IPS-20b (cell line): ENCODE results near the gene PRRG2.

ENCODE experiments used
- H3K27ac ChIP-seq: one replicate; pipeline ENCODE4 v1.5.1; 2013; ENCODE audit warnings: low read length
- H3K27me3 ChIP-seq: 2 replicates; pipeline ENCODE4 v1.6.1; 2013; ENCODE audit warnings: mild to moderate bottlenecking, low read length, inconsistent platforms; ENCODE audit not compliant: insufficient read depth
- H3K36me3 ChIP-seq: 2 replicates; pipeline ENCODE4 v1.6.1; 2013; ENCODE audit warnings: low read depth, mild to moderate bottlenecking, inconsistent platforms, low read length, moderate library complexity; ENCODE audit not compliant: insufficient read depth
- H3K4me1 ChIP-seq: 2 replicates; pipeline ENCODE4 v1.6.1; 2013; ENCODE audit warnings: mild to moderate bottlenecking, control low read depth, inconsistent platforms, low read length, moderate library complexity; ENCODE audit not compliant: insufficient read depth
- H3K4me3 ChIP-seq: 2 replicates; pipeline ENCODE4 v1.5.1; 2013; ENCODE audit warnings: mild to moderate bottlenecking, low read length, inconsistent platforms
- H3K9ac ChIP-seq: 2 replicates; pipeline ENCODE4 v1.6.1; 2013; ENCODE audit warnings: low read depth, mild to moderate bottlenecking, inconsistent platforms, low read length, moderate library complexity
- H3K9me3 ChIP-seq: 2 replicates; pipeline ENCODE4 v1.6.1; 2013; ENCODE audit warnings: mild to moderate bottlenecking, low read depth, low read length, inconsistent platforms; ENCODE audit not compliant: insufficient read depth

PRRG2 gene

DNA sequence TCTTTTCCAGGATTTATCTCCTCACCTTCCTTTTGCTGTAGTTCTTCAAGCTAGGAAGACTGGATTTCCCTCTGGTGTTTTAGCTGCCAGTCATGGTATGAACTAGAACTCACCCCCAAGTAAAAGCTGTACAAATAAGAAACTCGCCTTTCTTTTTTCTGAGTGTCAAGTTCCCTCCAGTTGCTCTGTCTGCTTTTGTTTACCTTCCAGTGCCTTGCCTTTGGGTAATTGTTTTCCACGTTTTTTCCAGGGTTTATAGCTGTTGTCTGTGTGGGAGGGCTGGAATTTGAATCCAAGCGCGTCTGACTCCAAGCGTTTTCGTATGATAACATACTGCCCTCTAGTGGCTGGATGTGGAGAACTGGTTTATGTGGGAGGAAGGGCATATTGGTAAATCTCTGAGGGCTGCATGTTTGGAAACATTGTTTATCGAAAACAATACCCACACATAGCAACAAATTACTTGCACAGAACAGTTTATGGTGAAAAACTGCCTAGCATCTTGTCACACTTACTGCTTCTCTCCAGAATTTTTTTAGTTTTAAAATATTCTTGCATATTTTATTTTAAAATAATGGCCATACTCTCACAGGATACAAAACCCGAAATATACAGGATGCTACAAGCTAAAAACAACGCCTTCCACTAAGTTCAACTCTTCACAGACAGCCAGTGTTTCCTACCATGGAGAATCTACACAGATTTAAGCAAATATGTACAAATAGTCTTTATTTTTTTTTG lies 34.1 kb upstream of the PRRG2 start:
- Histone ChIP-seq H3K4me3 (peak overlapping the region; percentile 30; the same call in 1 of the 2 replicates), H3K27ac (no peak overlapping the region), H3K27me3 (no peaks in the 10 kb centered on the region), H3K4me1 (no peaks in the 10 kb centered on the region), H3K36me3 (no peaks in the 10 kb centered on the region), H3K9me3 (no peaks in the 10 kb centered on the region), H3K9ac (no peak overlapping the region)

DNA sequence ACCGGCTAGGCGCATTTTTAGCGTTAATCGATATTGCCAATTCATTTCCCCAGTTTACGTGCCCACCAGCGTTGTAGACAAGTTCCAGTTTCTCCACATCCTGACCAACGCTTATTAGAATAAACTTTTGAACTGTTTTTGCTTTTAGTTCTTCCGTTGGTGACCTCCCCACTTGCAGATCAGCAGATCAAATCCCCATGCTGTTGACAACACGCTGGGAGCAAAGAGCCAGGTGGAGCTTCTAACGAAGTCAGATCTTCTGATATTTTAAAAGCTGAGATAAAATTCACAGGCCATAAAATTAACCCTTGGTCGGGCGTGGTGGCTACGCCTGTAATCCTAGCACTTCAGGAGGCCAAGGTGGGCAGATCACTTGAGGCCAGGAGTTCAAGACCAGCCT lies 32.1 kb upstream of the PRRG2 start:
- H3K4me1 ChIP-seq: no peaks in the 10 kb centered on the region
- no peak overlapping the region for H3K4me3 ChIP-seq
- H3K27ac ChIP-seq: no peak overlapping the region
- H3K27me3 ChIP-seq: no peaks in the 10 kb centered on the region
- H3K9ac ChIP-seq: no peak overlapping the region
- H3K9me3 ChIP-seq: no peaks in the 10 kb centered on the region
- H3K36me3 ChIP-seq: no peaks in the 10 kb centered on the region

DNA sequence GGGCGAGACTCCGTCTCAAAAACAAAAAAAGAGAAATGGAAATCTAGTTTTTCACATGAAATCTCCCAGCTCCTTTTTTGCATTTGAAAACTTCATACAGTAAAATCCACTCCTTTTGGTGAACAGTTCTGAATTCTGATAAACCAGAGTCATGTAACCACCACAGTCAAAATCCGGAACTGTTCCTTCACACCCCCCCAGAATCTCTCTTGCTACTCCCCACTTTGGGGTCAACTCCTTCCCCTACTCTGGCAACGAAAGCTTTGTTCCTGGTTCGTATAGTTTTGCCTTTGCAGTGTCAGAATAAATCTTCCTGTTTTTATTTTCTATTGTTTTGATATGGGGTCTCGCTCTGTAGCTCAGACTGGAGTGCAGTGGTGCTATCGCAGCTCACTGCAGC lies 29.6 kb upstream of the PRRG2 start:
- H3K27me3 ChIP-seq: no peaks in the 10 kb centered on the region
- no peaks in the 10 kb centered on the region for H3K4me1 ChIP-seq
- H3K4me3 ChIP-seq: no peak overlapping the region
- H3K36me3 ChIP-seq: peaks cover 12% of the 10 kb centered on the region; the same call in 1 of the 2 replicates
- H3K9ac ChIP-seq: no peak overlapping the region
- no peak overlapping the region for H3K27ac ChIP-seq
- H3K9me3 ChIP-seq: no peaks in the 10 kb centered on the region

DNA sequence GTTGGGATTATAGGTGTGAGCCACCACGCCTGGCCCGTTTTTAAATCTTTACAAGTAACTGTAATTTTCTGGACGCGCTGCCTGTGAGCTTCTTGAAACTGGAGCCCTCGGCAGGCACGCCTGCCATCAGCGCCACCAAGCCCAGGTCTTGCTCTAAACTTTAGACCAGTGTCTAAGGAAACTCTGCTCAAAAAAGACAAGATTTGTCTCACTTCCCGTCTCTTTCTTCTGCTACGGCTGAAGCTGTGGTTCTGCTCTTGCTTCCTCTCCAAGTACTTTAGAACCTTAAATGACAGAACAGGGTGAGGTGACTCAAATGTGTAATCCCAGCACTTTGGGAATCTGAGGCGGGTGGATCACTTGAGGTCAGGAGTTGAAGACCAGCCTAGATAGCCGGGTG lies 28.4 kb upstream of the PRRG2 start:
- Histone ChIP-seq H3K36me3 (peaks cover 19% of the 10 kb centered on the region), H3K27me3 (no peaks in the 10 kb centered on the region), H3K4me1 (no peaks in the 10 kb centered on the region), H3K4me3 (no peak overlapping the region), H3K9ac (no peak overlapping the region), H3K27ac (no peak overlapping the region), H3K9me3 (no peaks in the 10 kb centered on the region)

DNA sequence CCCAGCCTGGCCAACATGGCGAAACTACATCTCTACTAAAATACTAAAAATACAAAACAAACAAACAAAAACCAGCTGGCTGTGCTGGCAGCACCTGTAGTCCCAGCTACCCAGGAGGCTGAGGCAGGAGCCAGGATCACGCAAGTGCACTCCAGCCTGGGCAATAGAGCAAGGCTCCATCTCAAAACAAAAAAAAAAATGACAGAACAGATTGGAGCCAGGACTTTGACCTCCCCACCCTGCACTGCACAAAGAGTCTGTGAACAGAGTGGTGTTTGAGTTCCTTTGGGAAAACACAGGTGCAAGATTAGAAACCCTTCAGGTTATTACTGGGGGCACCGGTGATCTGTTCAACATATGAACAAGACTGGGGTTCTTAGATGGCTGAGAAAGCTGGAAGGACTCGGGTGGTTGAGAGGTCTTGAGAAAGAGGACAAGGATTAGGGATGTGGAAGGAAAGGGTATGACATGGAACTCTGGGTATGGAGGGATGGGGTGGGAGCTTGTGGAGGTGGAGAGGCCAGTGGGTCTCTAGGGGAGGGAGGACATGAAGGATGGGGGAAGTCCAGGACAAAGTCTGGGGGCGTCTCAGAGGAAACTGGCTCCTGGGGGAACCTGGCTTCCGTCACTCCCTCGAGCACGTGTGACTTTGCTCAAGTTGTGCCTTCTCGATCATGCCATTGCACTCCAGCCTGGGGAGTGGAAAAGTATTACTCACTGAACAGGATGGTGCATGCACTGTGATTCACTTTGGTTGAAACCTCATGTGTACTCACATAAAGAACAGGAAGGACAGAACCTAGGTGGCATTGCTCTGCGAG lies 27.5 kb upstream of the PRRG2 start:
- no peaks in the 10 kb centered on the region for H3K27me3 ChIP-seq
- H3K36me3 ChIP-seq: peaks cover 26% of the 10 kb centered on the region
- no peak overlapping the region for H3K27ac ChIP-seq
- H3K9me3 ChIP-seq: no peaks in the 10 kb centered on the region
- no peak overlapping the region for H3K4me3 ChIP-seq
- no peak overlapping the region for H3K9ac ChIP-seq
- no peaks in the 10 kb centered on the region for H3K4me1 ChIP-seq

DNA sequence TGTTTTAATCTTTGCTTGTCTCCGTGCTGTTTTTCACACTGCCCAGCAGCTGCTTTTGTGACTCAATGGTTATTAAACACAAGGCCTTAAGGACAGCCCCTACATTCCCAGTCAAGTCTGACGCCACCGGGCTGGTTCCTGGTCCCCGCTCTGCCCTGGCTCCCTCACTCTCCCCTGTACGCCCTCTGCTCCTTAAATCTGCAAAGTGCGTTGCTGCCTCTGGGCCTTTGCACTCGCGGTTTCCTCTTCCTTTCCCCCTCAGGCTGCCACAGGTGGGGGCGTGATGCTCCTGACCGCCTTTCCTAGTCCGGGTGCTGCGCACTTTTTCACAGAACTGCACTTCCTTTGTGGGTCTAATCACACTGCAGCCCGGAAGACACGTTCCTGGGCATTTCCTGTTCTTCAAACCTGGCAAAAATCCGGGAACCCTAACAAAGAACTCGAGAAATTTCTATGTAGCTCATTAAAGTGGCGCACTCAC lies 26.4 kb upstream of the PRRG2 start:
- H3K4me1 ChIP-seq: no peaks in the 10 kb centered on the region
- no peak overlapping the region for H3K9ac ChIP-seq
- H3K36me3 ChIP-seq: peaks cover 37% of the 10 kb centered on the region

DNA sequence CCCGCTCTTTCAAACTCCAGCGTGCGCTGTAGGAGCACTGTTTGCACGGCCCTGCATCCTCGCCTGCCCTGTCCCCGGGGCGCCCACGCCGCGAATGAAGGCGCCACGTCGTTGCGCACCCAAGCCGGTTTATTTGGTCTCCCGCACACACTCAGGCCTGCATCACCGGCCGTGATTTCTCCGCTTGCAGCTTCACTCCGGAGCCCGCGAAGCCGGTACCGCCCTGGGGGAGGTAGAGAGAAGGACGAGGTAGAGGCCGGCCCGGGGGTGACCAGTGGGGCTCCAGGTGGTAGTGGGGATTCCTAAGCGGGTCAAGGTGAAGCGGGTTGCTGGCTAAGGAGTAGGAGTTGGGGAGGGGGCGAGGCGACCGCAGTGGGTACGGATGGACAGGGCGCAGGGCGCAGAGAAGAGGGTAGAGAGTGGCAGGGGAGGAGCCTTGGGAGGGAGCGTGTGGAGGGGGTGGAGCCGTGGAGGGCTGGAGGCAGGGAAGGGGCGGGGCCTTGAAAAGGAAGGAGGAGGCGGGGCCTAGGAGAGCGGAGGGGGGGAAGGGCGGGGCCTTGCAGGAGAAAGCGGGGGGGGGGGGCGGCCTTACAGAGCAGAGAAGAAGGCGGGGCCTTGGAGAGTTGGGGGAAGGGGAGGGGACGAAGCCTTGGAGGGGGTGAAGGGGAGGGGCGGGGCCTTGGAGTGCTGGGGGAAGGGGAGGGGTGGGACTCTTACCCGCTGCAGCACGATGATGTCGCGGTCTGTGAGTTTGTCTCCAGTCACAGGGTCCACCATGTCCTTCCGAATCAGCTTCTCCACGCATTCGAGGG lies 25.3 kb upstream of the PRRG2 start:
- Histone ChIP-seq H3K9me3 (no peaks in the 10 kb centered on the region), H3K36me3 (peaks cover 38% of the 10 kb centered on the region), H3K9ac (peak overlapping the region; percentile 80; the same call in 1 of the 2 replicates), H3K27me3 (no peaks in the 10 kb centered on the region), H3K4me1 (no peaks in the 10 kb centered on the region), H3K4me3 (peak overlapping the region; percentile 85), H3K27ac (peak overlapping the region; percentile 81)

More for the DNA sequence above, 26.4 kb upstream of the PRRG2 start:
- H3K4me3 ChIP-seq: no peak overlapping the region
- H3K27ac ChIP-seq: no peak overlapping the region
- H3K9me3 ChIP-seq: no peaks in the 10 kb centered on the region
- no peaks in the 10 kb centered on the region for H3K27me3 ChIP-seq

DNA sequence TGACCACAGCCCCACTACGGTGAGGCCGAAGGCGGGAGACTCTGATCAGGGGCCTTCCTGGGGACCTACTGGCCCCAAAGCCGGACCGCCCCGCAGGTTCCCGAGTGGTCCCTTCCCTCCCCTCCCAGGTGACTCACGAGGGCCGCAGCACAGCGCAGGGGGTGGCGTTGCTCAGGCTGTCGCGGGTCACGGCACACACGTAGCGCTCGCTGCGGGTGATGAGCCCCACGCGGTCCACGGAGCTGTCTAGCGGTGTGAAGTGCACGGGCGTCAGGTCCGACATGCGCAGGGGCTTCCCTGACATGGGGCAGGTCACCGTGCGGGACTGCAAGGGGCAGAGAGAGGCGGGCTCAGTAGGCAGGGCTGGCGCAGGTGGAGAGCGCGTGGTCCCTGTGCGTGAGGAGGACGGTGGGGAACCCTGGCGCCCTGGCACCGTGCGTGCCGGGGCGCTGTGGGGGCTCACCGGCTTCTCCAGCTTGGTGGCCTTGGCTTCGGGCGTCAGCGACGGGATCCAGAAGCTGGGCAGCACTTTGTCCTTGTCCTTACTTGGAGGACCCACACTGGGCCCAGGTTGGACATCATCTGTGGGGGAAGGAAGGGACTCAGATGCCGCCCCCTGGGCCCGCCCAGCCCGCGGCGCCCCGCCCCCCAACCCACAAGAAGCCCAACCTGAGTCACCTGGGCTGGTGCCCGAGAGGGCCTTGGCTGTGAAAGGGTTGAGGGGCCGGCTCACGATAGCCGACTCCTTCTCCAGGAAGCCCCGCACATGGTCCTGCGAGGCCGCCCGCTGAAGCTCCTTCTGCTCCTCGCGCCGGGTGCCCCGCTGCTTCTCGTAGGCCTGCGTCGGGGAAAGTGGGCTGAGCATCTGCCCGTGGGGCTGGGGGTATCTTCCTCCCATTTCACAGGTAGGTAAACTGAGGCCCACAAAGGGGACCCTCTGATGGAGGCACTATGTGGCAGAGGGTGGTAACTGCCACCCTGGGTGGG lies 24.4 kb upstream of the PRRG2 start:
- Histone ChIP-seq H3K27me3 (no peaks in the 10 kb centered on the region), H3K36me3 (peaks cover 38% of the 10 kb centered on the region), H3K4me1 (no peaks in the 10 kb centered on the region), H3K9ac (peak overlapping the region; percentile 80; the same call in 1 of the 2 replicates), H3K9me3 (no peaks in the 10 kb centered on the region), H3K4me3 (peak overlapping the region; percentile 85), H3K27ac (peak overlapping the region; percentile 81)

DNA sequence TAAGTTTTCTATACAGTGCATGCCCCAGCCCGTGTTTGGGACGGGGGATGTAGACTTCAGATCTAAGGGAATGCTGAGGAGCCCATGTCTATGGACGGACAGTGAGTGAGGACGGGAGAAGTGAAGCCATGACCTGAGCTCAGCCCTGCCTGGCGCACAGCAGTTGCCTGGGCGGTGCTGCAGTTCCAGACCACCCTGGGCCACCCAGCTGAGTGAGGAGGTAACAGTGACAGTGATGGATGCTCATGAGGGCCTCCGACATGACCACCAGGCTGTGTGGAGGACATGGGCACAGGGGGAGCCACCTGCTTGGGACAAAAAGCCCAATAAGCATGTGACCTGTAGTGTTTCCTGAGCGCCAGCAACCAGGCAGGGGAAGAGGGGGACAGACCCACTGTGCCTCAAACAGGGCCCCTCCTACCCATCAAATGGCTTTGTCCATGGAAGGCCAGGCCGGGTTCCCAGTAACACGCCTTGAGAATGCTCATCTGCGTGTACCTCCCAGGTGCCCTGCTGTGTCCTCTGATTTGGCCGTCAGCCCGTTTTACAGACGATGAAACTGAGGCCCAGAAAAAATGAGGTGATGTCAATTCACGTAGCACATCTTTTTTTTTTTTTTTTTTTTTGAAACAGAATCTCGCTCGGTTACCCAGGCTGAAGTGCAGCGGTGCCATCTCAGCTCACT lies 23.3 kb upstream of the PRRG2 start:
- H3K27ac ChIP-seq: no peak overlapping the region
- no peaks in the 10 kb centered on the region for H3K4me1 ChIP-seq
- H3K9me3 ChIP-seq: no peaks in the 10 kb centered on the region
- H3K9ac ChIP-seq: no peak overlapping the region
- no peaks in the 10 kb centered on the region for H3K27me3 ChIP-seq
- H3K4me3 ChIP-seq: no peak overlapping the region
- H3K36me3 ChIP-seq: peaks cover 38% of the 10 kb centered on the region

DNA sequence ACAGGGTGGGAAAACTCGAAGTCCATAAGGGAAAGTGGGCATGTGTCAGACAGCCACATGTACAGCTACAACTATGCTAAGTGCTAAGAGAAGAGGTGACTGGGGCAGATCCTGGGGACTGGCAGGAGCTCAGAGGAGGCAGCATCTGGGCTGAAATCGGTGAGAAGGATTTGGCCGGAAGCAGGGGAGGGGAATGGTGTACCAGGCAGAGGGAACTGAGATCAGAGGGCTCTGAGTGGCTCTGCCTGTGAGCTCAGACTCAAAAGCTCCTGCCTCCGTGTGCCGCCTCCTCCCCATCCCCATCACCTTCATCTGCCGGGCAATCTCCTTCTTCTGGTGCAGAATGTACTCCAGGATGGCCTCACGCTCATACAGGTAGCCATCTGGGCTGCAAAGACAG lies 22.5 kb upstream of the PRRG2 start:
- Histone ChIP-seq H3K27ac (no peak overlapping the region), H3K4me1 (no peaks in the 10 kb centered on the region), H3K9me3 (no peaks in the 10 kb centered on the region), H3K4me3 (no peak overlapping the region), H3K36me3 (peaks cover 38% of the 10 kb centered on the region), H3K27me3 (no peaks in the 10 kb centered on the region), H3K9ac (no peak overlapping the region)
